ENCODE results near the gene DESI1.

DNA sequence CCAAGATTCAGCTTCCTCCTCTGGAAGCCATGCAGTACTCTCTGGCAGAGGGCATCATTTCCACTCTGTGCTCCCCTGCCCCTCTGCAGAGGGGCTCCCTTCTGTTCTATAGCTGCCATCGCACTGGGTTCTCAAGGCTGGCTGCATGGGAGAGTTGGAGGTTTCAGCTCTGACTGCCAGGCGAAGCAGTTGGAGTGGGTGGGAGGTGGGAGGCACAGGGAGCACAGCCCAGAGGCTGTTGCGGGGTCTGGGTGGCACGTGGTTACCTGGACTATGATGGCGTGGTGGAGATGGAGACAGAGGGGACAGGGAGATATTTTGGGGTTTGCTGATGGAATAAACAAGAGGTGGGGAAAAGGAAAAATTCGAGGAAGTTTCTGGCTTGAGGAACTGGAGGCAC is 36.0 kb downstream of the DESI1 start:
- TF ChIP-seq, protein P1, sequence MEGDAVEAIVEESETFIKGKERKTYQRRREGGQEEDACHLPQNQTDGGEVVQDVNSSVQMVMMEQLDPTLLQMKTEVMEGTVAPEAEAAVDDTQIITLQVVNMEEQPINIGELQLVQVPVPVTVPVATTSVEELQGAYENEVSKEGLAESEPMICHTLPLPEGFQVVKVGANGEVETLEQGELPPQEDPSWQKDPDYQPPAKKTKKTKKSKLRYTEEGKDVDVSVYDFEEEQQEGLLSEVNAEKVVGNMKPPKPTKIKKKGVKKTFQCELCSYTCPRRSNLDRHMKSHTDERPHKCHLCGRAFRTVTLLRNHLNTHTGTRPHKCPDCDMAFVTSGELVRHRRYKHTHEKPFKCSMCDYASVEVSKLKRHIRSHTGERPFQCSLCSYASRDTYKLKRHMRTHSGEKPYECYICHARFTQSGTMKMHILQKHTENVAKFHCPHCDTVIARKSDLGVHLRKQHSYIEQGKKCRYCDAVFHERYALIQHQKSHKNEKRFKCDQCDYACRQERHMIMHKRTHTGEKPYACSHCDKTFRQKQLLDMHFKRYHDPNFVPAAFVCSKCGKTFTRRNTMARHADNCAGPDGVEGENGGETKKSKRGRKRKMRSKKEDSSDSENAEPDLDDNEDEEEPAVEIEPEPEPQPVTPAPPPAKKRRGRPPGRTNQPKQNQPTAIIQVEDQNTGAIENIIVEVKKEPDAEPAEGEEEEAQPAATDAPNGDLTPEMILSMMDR (IDR thresholded peaks at IDR 0.05): no peak
- TF ChIP-seq POLR2A (IDR thresholded peaks at IDR 0.05): no peak
